Endodermal cell (in vitro differentiated cells): ENCODE results near the gene FUT2. TPM values are rescaled to one million over a fixed set of nuclear protein-coding genes. Genes with fewer than 3 reads are reported as not detected.
"Not testable (repeated sequence)": the region's sequence is repeated elsewhere in the genome, so short reads cannot be mapped to it uniquely, and the experiment has no call there.

Experiments used
- DNase-seq: peaks from one replicate; pipeline ENCODE4 v3.0.0-alpha.2; 2017
- H3K27ac ChIP-seq: 2 replicates; pipeline ENCODE4 v1.5.1; 2013; ENCODE audit warnings: mild to moderate bottlenecking, low read depth, low read length, moderate library complexity
- H3K27me3 ChIP-seq: 2 replicates; pipeline ENCODE4 v1.6.1; 2013; ENCODE audit warnings: mild to moderate bottlenecking, low read length, moderate library complexity; ENCODE audit not compliant: insufficient read depth, control insufficient read depth, poor library complexity, severe bottlenecking
- H3K36me3 ChIP-seq: 2 replicates; pipeline ENCODE4 v1.7.0; 2013; ENCODE audit warnings: mild to moderate bottlenecking, low read length, moderate library complexity; ENCODE audit not compliant: control insufficient read depth, insufficient read depth
- H3K4me1 ChIP-seq: one replicate; pipeline ENCODE4 v1.7.0; 2013; ENCODE audit warnings: low read length; ENCODE audit not compliant: control insufficient read depth, insufficient read depth
- H3K4me3 ChIP-seq: 2 replicates; pipeline ENCODE4 v1.5.1; 2013; ENCODE audit warnings: mild to moderate bottlenecking, low read length, moderate library complexity
- H3K9ac ChIP-seq: 2 replicates; pipeline ENCODE4 v1.6.1; 2013; ENCODE audit warnings: mild to moderate bottlenecking, low read length, moderate library complexity; ENCODE audit not compliant: poor library complexity, severe bottlenecking; ENCODE audit errors: extremely low read depth
- H3K9me3 ChIP-seq: 2 replicates; pipeline ENCODE4 v1.6.1; 2013; ENCODE audit warnings: mild to moderate bottlenecking, low read length, moderate library complexity; ENCODE audit not compliant: control insufficient read depth
- H3K27ac Mint-ChIP-seq: 2 replicates; pipeline ENCODE4 v1.8.0; 2020; ENCODE audit warnings: mixed read lengths
- H3K27me3 Mint-ChIP-seq: 2 replicates; pipeline ENCODE4 v1.8.0; 2021; ENCODE audit warnings: mild to moderate bottlenecking, mixed read lengths; ENCODE audit not compliant: insufficient read depth
- H3K36me3 Mint-ChIP-seq: 2 replicates; pipeline ENCODE4 v1.8.0; 2020; ENCODE audit warnings: low read depth, mixed read lengths
- H3K4me1 Mint-ChIP-seq: 2 replicates; pipeline ENCODE4 v1.8.0; 2020; ENCODE audit warnings: mixed read lengths
- H3K4me3 Mint-ChIP-seq: 2 replicates; pipeline ENCODE4 v1.8.0; 2020; ENCODE audit warnings: mild to moderate bottlenecking, moderate library complexity, mixed read lengths
- H3K9me3 Mint-ChIP-seq: 2 replicates; pipeline ENCODE4 v1.8.0; 2020; ENCODE audit warnings: mild to moderate bottlenecking, mixed read lengths
- WGBS, 2 experiments: methylation state at CpG; one replicate each; pipeline versions ENCODE4 v1.1.5 to v1.1.7; 2013; ENCODE audit warnings: missing lambda C conversion rate in 2 of 2, mixed read lengths in 1 of 2; ENCODE audit not compliant: insufficient coverage in 1 of 2, insufficient read length in 1 of 2; 5-methylcytosine and 5-hydroxymethylcytosine counted together
- total RNA-seq, 2 donors: library from RNA; stranded (reverse); fragmentation: NEBNext Ultra II Directional in 1 of 2; extraction: Animal tissue kit (Norgen Biotek cat#: 25700) in 1 of 2; gene quantifications; 2 replicates in 1 of 2; 3 replicates in 1 of 2; pipeline ENCODE4 v1.2.1, GENCODE V29; 2021
- TF ChIP-seq, protein P1 (sequence below): fragments of 200-600 bp; sonication (generic); conservative IDR thresholded peaks from 2 replicates; pipeline ENCODE4 v1.5.0; 2021; ENCODE audit warnings: antibody characterized with exemption, mild to moderate bottlenecking

The FUT2 gene
- total RNA-seq, 2 donors from 2014 or later, result 5.8 to 11.0 TPM

GRCh38 chr19:48687776-48688175 lies 8.0 kb upstream of the FUT2 start:
- no peak for DNase-seq
- Histone ChIP-seq H3K4me3 (no peak overlapping the region), H3K27me3 (no peaks in the 10 kb centered on the region), H3K27ac (no peak overlapping the region), H3K9ac (no peak overlapping the region), H3K36me3 (no peaks in the 10 kb centered on the region), H3K4me1 (no peaks in the 10 kb centered on the region), H3K9me3 (peaks cover 5% of the 10 kb centered on the region)
- no peak overlapping the region for H3K4me3 Mint-ChIP-seq
- H3K9me3 Mint-ChIP-seq, result peaks cover 2% of the 10 kb centered on the region
- peaks cover 2% of the 10 kb centered on the region for H3K27me3 Mint-ChIP-seq
- peaks cover 2% of the 10 kb centered on the region for H3K36me3 Mint-ChIP-seq
- 80 to 86% methylated on average over 3 of the region's 3 CpGs for WGBS, 2 experiments
- H3K4me1 Mint-ChIP-seq, result no peaks in the 10 kb centered on the region
- no peak overlapping the region for H3K27ac Mint-ChIP-seq
- TF ChIP-seq, protein P1, sequence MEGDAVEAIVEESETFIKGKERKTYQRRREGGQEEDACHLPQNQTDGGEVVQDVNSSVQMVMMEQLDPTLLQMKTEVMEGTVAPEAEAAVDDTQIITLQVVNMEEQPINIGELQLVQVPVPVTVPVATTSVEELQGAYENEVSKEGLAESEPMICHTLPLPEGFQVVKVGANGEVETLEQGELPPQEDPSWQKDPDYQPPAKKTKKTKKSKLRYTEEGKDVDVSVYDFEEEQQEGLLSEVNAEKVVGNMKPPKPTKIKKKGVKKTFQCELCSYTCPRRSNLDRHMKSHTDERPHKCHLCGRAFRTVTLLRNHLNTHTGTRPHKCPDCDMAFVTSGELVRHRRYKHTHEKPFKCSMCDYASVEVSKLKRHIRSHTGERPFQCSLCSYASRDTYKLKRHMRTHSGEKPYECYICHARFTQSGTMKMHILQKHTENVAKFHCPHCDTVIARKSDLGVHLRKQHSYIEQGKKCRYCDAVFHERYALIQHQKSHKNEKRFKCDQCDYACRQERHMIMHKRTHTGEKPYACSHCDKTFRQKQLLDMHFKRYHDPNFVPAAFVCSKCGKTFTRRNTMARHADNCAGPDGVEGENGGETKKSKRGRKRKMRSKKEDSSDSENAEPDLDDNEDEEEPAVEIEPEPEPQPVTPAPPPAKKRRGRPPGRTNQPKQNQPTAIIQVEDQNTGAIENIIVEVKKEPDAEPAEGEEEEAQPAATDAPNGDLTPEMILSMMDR, result no peak

DNA sequence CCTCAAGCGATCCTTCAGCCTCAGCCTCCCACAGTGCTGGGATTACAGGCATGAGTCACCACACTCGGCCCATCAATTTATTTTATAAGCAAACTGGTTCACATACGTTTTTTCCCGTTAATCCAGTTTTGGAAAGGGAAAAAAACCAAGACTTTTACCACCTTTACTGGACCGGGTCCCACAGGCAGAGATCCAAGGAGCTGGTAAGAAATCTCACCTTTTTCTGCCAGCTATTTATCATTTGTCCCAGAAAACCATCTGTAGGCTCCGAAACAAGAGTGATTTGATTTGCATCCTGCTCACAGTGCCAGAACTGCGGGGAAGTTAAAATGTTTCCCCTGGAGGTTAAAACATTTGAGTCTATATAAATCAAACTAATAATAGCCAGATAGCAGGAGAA lies 6.3 kb upstream of the FUT2 start:
- Histone ChIP-seq H3K9ac (no peak overlapping the region), H3K36me3 (no peaks in the 10 kb centered on the region), H3K4me1 (no peaks in the 10 kb centered on the region), H3K27ac (no peak overlapping the region), H3K9me3 (peaks cover 5% of the 10 kb centered on the region), H3K4me3 (no peak overlapping the region), H3K27me3 (no peaks in the 10 kb centered on the region)
- Mint-ChIP-seq H3K27me3 (peaks cover under 1% of the 10 kb centered on the region), H3K4me3 (no peak overlapping the region), H3K27ac (no peak overlapping the region), H3K36me3 (peaks cover 2% of the 10 kb centered on the region), H3K9me3 (peaks cover 2% of the 10 kb centered on the region), H3K4me1 (peaks cover under 1% of the 10 kb centered on the region)
- TF ChIP-seq, protein P1, result no peak
- DNase-seq, result no peak
- 94 to 96% methylated on average over 5 to 7 of the region's 7 CpGs for WGBS, 2 experiments

DNA sequence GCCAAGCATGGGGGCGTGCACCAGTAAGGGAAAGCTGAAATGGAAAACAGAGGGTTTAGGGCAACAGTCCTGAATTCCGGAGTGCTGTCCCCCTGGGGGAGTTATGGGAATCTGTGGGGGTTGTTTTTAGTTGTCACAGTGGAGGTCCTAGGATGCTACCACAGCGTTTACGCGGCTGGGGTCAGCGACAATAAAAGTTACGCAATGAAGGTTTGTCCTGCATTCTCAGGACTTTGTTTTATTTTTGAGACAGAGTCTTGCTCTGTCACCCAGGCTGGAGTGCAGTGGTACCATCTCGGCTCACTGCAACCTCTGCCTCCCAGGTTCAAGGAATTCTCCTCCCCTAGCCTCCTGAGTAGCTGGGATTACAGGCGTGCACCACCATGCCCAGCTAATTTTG lies 2.1 kb upstream of the FUT2 start:
- 92% methylated on average over 8 to 9 of the region's 9 CpGs for WGBS, 2 experiments
- H3K9me3 ChIP-seq, H3K36me3 Mint-ChIP-seq, H3K4me1 ChIP-seq, DNase-seq, H3K4me3 Mint-ChIP-seq, H3K27ac Mint-ChIP-seq, H3K36me3 ChIP-seq, H3K27ac ChIP-seq, H3K27me3 Mint-ChIP-seq, H3K4me1 Mint-ChIP-seq, H3K27me3 ChIP-seq, H3K4me3 ChIP-seq, H3K9me3 Mint-ChIP-seq, H3K9ac ChIP-seq: not testable (repeated sequence)

DNA sequence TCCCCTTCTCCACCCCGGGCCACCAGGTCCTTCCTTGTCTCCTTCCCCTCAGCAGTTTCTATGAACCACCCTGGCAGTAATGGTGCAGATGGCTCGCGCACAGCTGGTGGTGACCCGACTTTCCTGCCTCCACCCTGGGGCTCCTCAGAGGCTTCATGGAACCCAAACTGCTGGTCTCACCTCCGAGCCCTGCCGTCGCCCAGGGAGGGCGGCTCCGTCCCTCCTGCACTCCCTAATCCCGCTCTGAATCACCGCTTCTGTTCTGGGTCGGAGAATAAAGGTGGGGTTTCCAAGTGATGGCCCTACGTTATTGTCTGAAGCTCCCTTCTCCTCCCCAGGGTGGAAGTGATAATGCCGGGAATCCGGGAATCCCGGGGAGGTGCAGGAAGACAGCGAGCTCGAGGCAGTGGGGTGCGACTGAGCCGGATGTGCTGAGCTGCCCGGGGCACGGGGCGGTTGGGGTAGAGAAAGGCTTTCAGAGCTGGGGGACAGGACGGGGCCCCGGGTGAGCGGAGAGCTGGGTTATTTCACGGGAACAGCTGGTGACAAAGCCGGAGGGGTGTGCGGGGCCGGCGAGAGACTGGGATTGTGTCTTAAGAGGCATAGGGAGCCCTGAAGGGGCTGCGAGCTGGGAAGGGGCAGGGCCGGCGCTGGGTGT lies 711 bp downstream of the FUT2 start:
- Mint-ChIP-seq H3K4me3 (peak overlapping the region; percentile 92), H3K36me3 (peaks cover 16% of the 10 kb centered on the region), H3K27me3 (peaks cover 3% of the 10 kb centered on the region), H3K27ac (peak overlapping the region; percentile 94), H3K4me1 (peaks cover 4% of the 10 kb centered on the region), H3K9me3 (peaks cover 2% of the 10 kb centered on the region)
- H3K9me3 ChIP-seq, result peaks cover 5% of the 10 kb centered on the region
- no peak overlapping the region for H3K27ac ChIP-seq
- H3K27me3 ChIP-seq, result no peaks in the 10 kb centered on the region
- H3K4me3 ChIP-seq, result peak overlapping the region; percentile 84
- TF ChIP-seq, protein P1, result no peak
- H3K36me3 ChIP-seq, result no peaks in the 10 kb centered on the region
- DNase-seq, result peak; percentile 87
- peak overlapping the region; percentile 29 for H3K9ac ChIP-seq
- H3K4me1 ChIP-seq, result no peaks in the 10 kb centered on the region
- 3 to 4% methylated on average over 23 to 34 of the region's 34 CpGs for WGBS, 2 experiments
